H1 (cell line): Measurements from ENCODE around the gene RHO. TPM values are rescaled to one million over a fixed set of nuclear protein-coding genes. Genes with fewer than 3 reads are reported as not detected.

Experiments used
- CTCF ChIA-PET: fragments of 300-600 bp; sonication (Branson Sonifier 250); formaldehyde crosslinking; loops from one replicate; lab custom pipeline; 2021; ENCODE audit not compliant: partially characterized antibody; lab: Charles Lee
- POLR2A ChIA-PET: fragments of 300-600 bp; sonication (Branson Sonifier 250); formaldehyde crosslinking; loops from one replicate; lab custom pipeline; 2021; ENCODE audit warnings: inconsistent platforms; ENCODE audit not compliant: partially characterized antibody; lab: Charles Lee
- DNase-seq, 2 experiments: peaks; one replicate each; pipeline versions ENCODE4 v3.0.0 to v3.0.0-alpha.2; 2010 to 2022; ENCODE audit warnings: low spot score in 2 of 2, low read depth in 1 of 2, mixed read lengths in 1 of 2
- FAIRE-seq: peaks from 2 replicates; lab custom pipeline; 2011; peaks lifted over from hg19 to GRCh38; lab: Jason Lieb, UNC
- H2AFZ ChIP-seq: 2 replicates; pipeline ENCODE4 v1.8.1; 2012; ENCODE audit warnings: low read length, inconsistent platforms
- H2AK5ac ChIP-seq: 2 replicates; pipeline ENCODE4 v1.6.1; 2013; ENCODE audit warnings: low read depth, low read length
- H2BK120ac ChIP-seq: replicated peaks from 2 replicates; pipeline ENCODE3; 2013; ENCODE audit warnings: low read depth, low read length, inconsistent platforms
- H2BK12ac ChIP-seq: 2 replicates; pipeline ENCODE4 v1.6.1; 2013; ENCODE audit warnings: low read depth, low read length
- H2BK15ac ChIP-seq: 2 replicates; pipeline ENCODE4 v1.6.1; 2013; ENCODE audit warnings: low read length
- H2BK20ac ChIP-seq: 2 replicates; pipeline ENCODE4 v1.6.1; 2013; ENCODE audit warnings: low read length
- H2BK5ac ChIP-seq: 2 replicates; pipeline ENCODE4 v1.6.1; 2013; ENCODE audit warnings: low read depth, low read length
- H3K14ac ChIP-seq: 2 replicates; pipeline ENCODE4 v1.6.1; 2013; ENCODE audit warnings: inconsistent platforms; ENCODE audit not compliant: insufficient read length
- H3K18ac ChIP-seq: 2 replicates; pipeline ENCODE4 v1.6.1; 2013; ENCODE audit warnings: low read length; ENCODE audit errors: extremely low read depth
- H3K23ac ChIP-seq: 2 replicates; pipeline ENCODE4 v1.6.1; 2013; ENCODE audit warnings: inconsistent platforms; ENCODE audit not compliant: insufficient read length
- H3K23me2 ChIP-seq: 2 replicates; pipeline ENCODE4 v1.6.1; 2013; ENCODE audit warnings: low read depth, low read length
- H3K27ac ChIP-seq: 2 replicates; pipeline ENCODE4 v1.6.1; 2011; ENCODE audit warnings: low read depth, low read length, inconsistent platforms
- H3K27me3 ChIP-seq, 4 experiments: replicated peaks in 1 of 4; 1 replicate in 1 of 4; 2 replicates in 3 of 4; pipeline versions ENCODE4 v1.6.1 to v1.8.1; 2011 to 2013; ENCODE audit warnings: low read length in 3 of 4, mild to moderate bottlenecking in 3 of 4, inconsistent platforms in 2 of 4, mixed read lengths in 2 of 4, moderate library complexity in 1 of 4; ENCODE audit not compliant: control insufficient read depth in 3 of 4, insufficient read depth in 3 of 4; ENCODE audit errors: extremely low read depth in 1 of 4
- H3K36me3 ChIP-seq, 4 experiments: 2 replicates each; pipeline versions ENCODE4 v1.6.1 to v1.8.1; 2011 to 2013; ENCODE audit warnings: mild to moderate bottlenecking in 4 of 4, low read length in 3 of 4, moderate library complexity in 2 of 4, control low read depth in 1 of 4, inconsistent platforms in 1 of 4; ENCODE audit not compliant: insufficient read depth in 4 of 4, control insufficient read depth in 2 of 4
- H3K4ac ChIP-seq: replicated peaks from 2 replicates; pipeline ENCODE3; 2013; ENCODE audit warnings: low read length, low read depth, mixed read lengths, inconsistent platforms; ENCODE audit not compliant: insufficient read length
- H3K4me1 ChIP-seq, 4 experiments: replicated peaks in 1 of 4; 1 replicate in 1 of 4; 2 replicates in 3 of 4; pipeline versions ENCODE4 v1.6.1 to v1.8.1; 2011 to 2013; ENCODE audit warnings: low read length in 3 of 4, inconsistent platforms in 2 of 4, mixed read lengths in 1 of 4; ENCODE audit not compliant: insufficient read depth in 4 of 4, control insufficient read depth in 3 of 4
- H3K4me2 ChIP-seq, 2 experiments: 2 replicates each; pipeline versions ENCODE4 v1.6.1 to v1.8.1; 2011 to 2013; ENCODE audit warnings: low read depth in 2 of 2, low read length in 2 of 2, control low read depth in 1 of 2, inconsistent platforms in 1 of 2, mild to moderate bottlenecking in 1 of 2; ENCODE audit not compliant: insufficient read depth in 1 of 2
- H3K4me3 ChIP-seq, 4 experiments: fragments of 200-600, 300-600 bp in 1 of 4; sonication (generic), shearing (Covaris generic), sonication (Bioruptor Twin) in 1 of 4; 2 replicates each; pipeline versions ENCODE4 v1.5.1 to v1.8.1; 2011 to 2016; ENCODE audit warnings: low read length in 4 of 4, low read depth in 3 of 4, control low read depth in 2 of 4, inconsistent platforms in 2 of 4, mild to moderate bottlenecking in 2 of 4, mixed read lengths in 1 of 4, moderate library complexity in 1 of 4; ENCODE audit not compliant: insufficient read depth in 2 of 4; ENCODE audit errors: extremely low read depth in 1 of 4
- H3K56ac ChIP-seq: replicated peaks from 2 replicates; pipeline ENCODE3; 2013; ENCODE audit warnings: low read depth, mild to moderate bottlenecking, mixed read lengths, low read length, inconsistent platforms; ENCODE audit not compliant: insufficient read length
- H3K79me1 ChIP-seq: 2 replicates; pipeline ENCODE4 v1.6.1; 2013; ENCODE audit warnings: low read depth, low read length, control low read depth
- H3K79me2 ChIP-seq, 2 experiments: 2 replicates each; pipeline versions ENCODE4 v1.6.1 to v1.8.1; 2012 to 2013; ENCODE audit warnings: low read length in 2 of 2, mild to moderate bottlenecking in 2 of 2, inconsistent platforms in 1 of 2; ENCODE audit not compliant: insufficient read depth in 2 of 2, control insufficient read depth in 1 of 2
- H3K9ac ChIP-seq, 4 experiments: replicated peaks in 1 of 4; 1 replicate in 1 of 4; 2 replicates in 3 of 4; pipeline versions ENCODE4 v1.6.1 to v1.8.1; 2011 to 2013; ENCODE audit warnings: low read depth in 3 of 4, low read length in 3 of 4, control low read depth in 2 of 4, mild to moderate bottlenecking in 2 of 4, moderate library complexity in 2 of 4, inconsistent platforms in 1 of 4; ENCODE audit errors: extremely low read depth in 1 of 4
- H3K9me3 ChIP-seq, 2 experiments: 2 replicates each; pipeline versions ENCODE4 v1.6.1 to v1.8.1; 2012 to 2013; ENCODE audit warnings: mild to moderate bottlenecking in 2 of 2, moderate library complexity in 2 of 2, control low read depth in 1 of 2, inconsistent platforms in 1 of 2, low read depth in 1 of 2, low read length in 1 of 2, mixed read lengths in 1 of 2; ENCODE audit not compliant: insufficient read depth in 2 of 2
- H4K20me1 ChIP-seq, 2 experiments: replicated peaks in 1 of 2; 2 replicates each; pipeline versions ENCODE3 to v1.8.1; 2011 to 2013; ENCODE audit warnings: inconsistent platforms in 2 of 2, low read length in 2 of 2, mild to moderate bottlenecking in 1 of 2; ENCODE audit not compliant: insufficient read depth in 2 of 2, control insufficient read depth in 1 of 2
- H4K5ac ChIP-seq: 2 replicates; pipeline ENCODE4 v1.6.1; 2013; ENCODE audit warnings: low read length, low read depth, mixed read lengths, inconsistent platforms; ENCODE audit not compliant: insufficient read length
- H4K8ac ChIP-seq: 2 replicates; pipeline ENCODE4 v1.8.0; 2013; ENCODE audit warnings: mild to moderate bottlenecking, moderate library complexity, low read length, inconsistent platforms; ENCODE audit not compliant: insufficient read depth; ENCODE audit errors: extremely low read depth
- H4K91ac ChIP-seq: replicated peaks from 2 replicates; pipeline ENCODE3; 2013; ENCODE audit warnings: low read length, mixed read lengths, inconsistent platforms; ENCODE audit not compliant: insufficient read length
- BRCA1 ChIP-seq: IDR thresholded peaks from 2 replicates; pipeline ENCODE4 v1.6.1; 2012; ENCODE audit warnings: low read depth, low read length, improper control_type of control experiment
- CEBPB ChIP-seq: IDR thresholded peaks from 2 replicates; pipeline ENCODE4 v1.6.1; 2012; ENCODE audit warnings: low read depth, low read length
- EGR1 ChIP-seq: IDR thresholded peaks from 2 replicates; pipeline ENCODE4 v1.6.1; 2011; ENCODE audit warnings: low read depth, low read length, borderline replicate concordance
- MAFK ChIP-seq: IDR thresholded peaks from 2 replicates; pipeline ENCODE4 v1.6.1; 2012; ENCODE audit warnings: low read depth, mild to moderate bottlenecking, improper control_type of control experiment, low read length
- NRF1 ChIP-seq: IDR thresholded peaks from 2 replicates; pipeline ENCODE4 v1.6.1; 2011; ENCODE audit warnings: mild to moderate bottlenecking, low read depth, low read length, improper control_type of control experiment
- SRF ChIP-seq: IDR thresholded peaks from 2 replicates; pipeline ENCODE4 v1.6.1; 2011; ENCODE audit warnings: mild to moderate bottlenecking, low read depth, low read length, moderate library complexity
- TAF1 ChIP-seq: IDR thresholded peaks from 2 replicates; pipeline ENCODE4 v1.6.1; 2011; ENCODE audit warnings: mild to moderate bottlenecking, low read depth, low read length
- TEAD4 ChIP-seq: IDR thresholded peaks from 2 replicates; pipeline ENCODE4 v1.6.1; 2012; ENCODE audit warnings: low read depth, low read length, inconsistent platforms, mixed read lengths
- WGBS, 2 experiments: shearing (Covaris generic) in 1 of 2; methylation state at CpG; one replicate each; pipeline versions ENCODE4 v1.1.6 to v1.1.7; 2013 to 2015; ENCODE audit warnings: low lambda C conversion rate in 2 of 2, mixed read lengths in 2 of 2, inconsistent platforms in 1 of 2, low coverage in 1 of 2, missing lambda C conversion rate in 1 of 2; ENCODE audit not compliant: insufficient replicate concordance in 2 of 2, insufficient coverage in 1 of 2, insufficient read length in 1 of 2; ENCODE audit errors: extremely low coverage in 1 of 2, missing lambda C conversion rate in 1 of 2; 5-methylcytosine and 5-hydroxymethylcytosine counted together
- polyA plus RNA-seq, 7 experiments: library from polyadenylated mRNA; depleted of rRNA in 3 of 7; stranded (reverse) in 5 of 7; unstranded in 2 of 7; fragments of >200 nt in 5 of 7; fragments of 200-250 nt in 2 of 7; gene quantifications; 1 replicate in 5 of 7; 2 replicates in 1 of 7; 4 replicates in 1 of 7; pipeline versions ENCODE4 v1.2.1 to v1.2.3, GENCODE V29; 2011 to 2013; ENCODE audit warnings: missing spikeins in 2 of 7, mixed read lengths in 2 of 7
- total RNA-seq: library from RNA; stranded (reverse); fragmentation: NEBNext Ultra II Directional; extraction: Animal tissue kit (Norgen Biotek cat#: 25700); gene quantifications from 2 replicates; pipeline ENCODE4 v1.2.1, GENCODE V29; 2021

The RHO gene
- total and polyA plus RNA-seq, 2 of the 8 experiments (the other 6 are each of a cell fraction or from before 2014, with no cell fraction given) = not detected

DNA sequence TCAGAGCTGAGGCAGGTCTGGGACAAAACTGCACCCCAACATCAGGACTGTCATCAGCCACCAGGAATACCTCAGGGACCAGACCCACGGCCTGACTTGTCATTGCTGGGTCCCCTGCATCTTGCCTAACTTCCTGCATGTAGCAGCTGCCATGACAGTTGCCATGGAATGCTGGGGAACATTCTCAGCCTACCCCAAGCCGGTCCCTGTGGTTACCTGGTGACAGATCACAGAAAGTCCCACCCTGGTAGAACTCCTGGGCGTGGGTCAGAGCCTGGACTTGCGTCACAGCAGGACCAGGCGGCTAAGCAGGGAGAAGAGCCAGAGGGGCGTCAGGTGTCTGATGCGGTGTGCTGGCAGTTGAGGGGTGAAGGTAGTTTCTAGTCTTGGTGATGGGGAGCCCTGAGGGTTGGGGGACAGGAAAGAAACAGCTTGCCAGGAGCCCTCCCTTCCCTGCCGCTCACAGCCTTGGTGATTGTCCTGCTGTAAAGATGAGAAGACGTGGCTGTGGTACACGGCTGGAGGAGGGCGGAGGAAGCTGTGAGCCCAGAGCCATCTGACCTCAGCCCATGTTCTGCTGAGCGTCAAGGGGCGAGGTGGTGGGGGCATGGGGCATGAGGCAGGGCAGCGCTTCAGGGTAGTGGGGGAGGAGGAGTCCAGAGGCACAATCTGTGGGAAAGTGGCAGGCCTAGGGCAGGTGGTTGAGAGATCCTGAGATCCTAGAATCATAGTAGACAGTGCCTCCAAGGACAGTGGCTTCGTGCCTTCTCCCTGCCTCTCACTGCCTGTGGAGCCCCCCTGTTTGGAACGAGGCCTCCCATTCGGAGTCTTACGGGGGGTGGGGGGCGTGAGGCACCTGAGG is 19.9 kb downstream of the RHO start:
- FAIRE-seq (no peak), DNase-seq (no peak)
- POLR2A ChIA-PET = no interaction called here
- no peak overlapping the region for H2AFZ ChIP-seq
- H4K8ac ChIP-seq = no peak overlapping the region
- no peak overlapping the region for H3K9ac ChIP-seq
- no peak overlapping the region for H4K5ac ChIP-seq
- H3K27ac ChIP-seq = no peak overlapping the region
- H2BK120ac ChIP-seq = no peak overlapping the region
- no peak overlapping the region for H2BK12ac ChIP-seq
- peaks cover 3 to 17% (median 7%) of the 10 kb centered on the region in 4 experiments for H3K4me1 ChIP-seq
- H3K79me2 ChIP-seq = no peaks in the 10 kb centered on the region
- H3K14ac ChIP-seq = no peak overlapping the region
- H2AK5ac ChIP-seq = no peak overlapping the region
- no peaks in the 10 kb centered on the region; the same call in 1 of the 2 replicates for H3K23me2 ChIP-seq
- no peaks in the 10 kb centered on the region for H3K79me1 ChIP-seq
- H3K18ac ChIP-seq = no peak overlapping the region
- H4K91ac ChIP-seq = peak overlapping the region; percentile 56
- no peak overlapping the region for H2BK20ac ChIP-seq
- no peaks in the 10 kb centered on the region for H3K9me3 ChIP-seq
- no peak overlapping the region for H3K23ac ChIP-seq
- H4K20me1 ChIP-seq = no peaks in the 10 kb centered on the region
- peak overlapping the region; percentile 10; the same call in 1 of the 2 replicates for H2BK15ac ChIP-seq
- CTCF ChIA-PET = interaction anchor here (1.5 to 1.6 kb wide), 4 partner anchors 8 to 58 kb away, joined by 3 to 4 read pairs (median 4); no protein-coding TSS in a partner anchor
- no peak overlapping the region for H3K56ac ChIP-seq
- H3K36me3 ChIP-seq = no peaks in the 10 kb centered on the region
- H3K27me3 ChIP-seq = no peaks in the 10 kb centered on the region
- no peak overlapping the region for H3K4ac ChIP-seq
- H3K4me3 ChIP-seq = no peak overlapping the region
- H2BK5ac ChIP-seq = no peak overlapping the region
- 88% methylated on average over 15 of the region's 19 CpGs; no CpG with 5 or more reads in 1 of the 2 experiments for WGBS, 2 experiments
- no peak overlapping the region for H3K4me2 ChIP-seq
- TF ChIP-seq CEBPB (no peak), TAF1 (no peak), MAFK (no peak), NRF1 (no peak), EGR1 (no peak), SRF (no peak), TEAD4 (no peak), BRCA1 (no peak)
